SH-SY5Y (cell line): ENCODE data around the gene RAB17.

Experiments
- GATA2 ChIP-seq: IDR thresholded peaks from 2 replicates; pipeline ENCODE4 v1.6.1; 2011; ENCODE audit warnings: mild to moderate bottlenecking, low read depth, low read length
- GATA3 ChIP-seq: IDR thresholded peaks from 2 replicates; pipeline ENCODE4 v1.6.1; 2011; ENCODE audit warnings: low read depth, mild to moderate bottlenecking, low read length, moderate library complexity

GRCh38 chr2:237604960-237605359 is 14.4 kb upstream of the RAB17 start:
- TF ChIP-seq GATA2: no peak
- TF ChIP-seq GATA3: no peak
